Left hindlimb (tissue), 1 donor: ENCODE measurements around the gene SDCCAG8.

Experiments used
- DNase-seq: peaks from one replicate; pipeline ENCODE4 v3.0.0-alpha.2; 2018

Gene SDCCAG8

DNA sequence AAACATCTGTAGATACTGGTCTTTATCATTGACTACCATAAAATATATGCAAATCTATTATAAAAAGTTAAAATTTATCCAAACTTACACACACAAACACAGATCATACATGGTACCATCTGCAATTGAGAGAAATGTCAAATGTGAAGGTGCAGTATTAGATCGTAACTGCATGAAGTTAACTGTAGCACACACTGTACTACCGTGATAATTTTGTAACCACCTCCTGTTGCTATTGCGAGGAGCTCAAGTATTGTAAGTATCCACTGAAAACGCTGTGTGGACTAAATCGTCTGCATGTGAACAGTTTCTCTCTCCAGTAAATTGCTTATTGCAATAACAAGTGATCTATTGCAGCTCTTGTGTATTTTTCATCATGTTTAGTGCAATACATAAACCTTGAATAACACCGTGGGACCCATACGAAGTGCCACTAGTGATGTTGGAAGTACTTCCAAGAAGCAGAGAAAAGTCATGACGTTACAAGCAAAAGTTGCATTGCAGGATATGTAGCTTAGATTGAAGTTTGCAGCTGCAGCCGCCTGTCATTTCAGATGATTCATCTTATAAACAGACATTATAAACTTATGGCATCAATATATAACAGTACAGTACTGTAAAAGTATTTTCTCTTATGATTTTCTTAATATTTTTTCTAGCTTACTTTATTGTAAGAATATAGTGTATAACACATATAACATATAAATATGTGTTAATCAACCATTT lies 172.9 kb downstream of the SDCCAG8 start:
- DNase-seq: no peak

DNA sequence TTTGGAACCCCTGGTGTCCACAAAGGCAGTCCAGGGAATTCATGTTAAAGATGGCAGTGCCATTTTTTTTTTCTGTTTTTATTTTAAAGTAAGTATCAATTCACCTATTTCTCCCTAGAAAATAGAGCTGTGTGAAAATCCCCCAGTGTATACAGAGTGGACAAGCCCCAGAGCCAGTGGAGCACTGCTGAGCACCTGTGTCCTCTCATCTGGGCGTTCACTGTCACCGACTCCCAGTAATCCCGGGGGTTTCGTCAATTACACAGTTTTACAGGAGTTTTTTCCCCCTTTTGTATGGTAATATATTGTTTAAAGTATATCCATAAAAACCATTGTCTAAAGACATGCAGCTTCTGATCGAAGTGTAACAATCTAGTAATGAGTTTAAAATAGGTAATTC lies 175.8 kb downstream of the SDCCAG8 start:
- no peak for DNase-seq

DNA sequence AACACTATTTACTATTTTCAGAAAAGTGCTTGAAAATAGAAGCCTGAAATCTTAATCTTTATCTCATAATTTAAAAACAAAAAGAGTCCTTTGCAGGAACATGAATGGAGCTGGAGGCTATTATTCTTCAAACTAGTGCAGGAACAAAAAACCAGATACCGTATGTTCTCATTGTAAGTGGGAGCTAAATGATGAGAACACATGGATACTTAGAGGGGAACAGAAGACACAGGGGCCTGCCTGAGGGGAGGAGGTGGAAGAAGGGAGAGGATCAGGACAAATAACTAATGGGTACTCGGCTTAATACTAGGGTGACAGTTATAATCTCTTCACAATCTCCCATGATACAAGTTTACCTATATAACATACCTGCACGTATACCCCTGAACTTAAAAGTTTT lies 176.3 kb downstream of the SDCCAG8 start:
- DNase-seq: no peak

GRCh38 chr1:243433737-243434370 lies 178.0 kb downstream of the SDCCAG8 start:
- DNase-seq: no peak

DNA sequence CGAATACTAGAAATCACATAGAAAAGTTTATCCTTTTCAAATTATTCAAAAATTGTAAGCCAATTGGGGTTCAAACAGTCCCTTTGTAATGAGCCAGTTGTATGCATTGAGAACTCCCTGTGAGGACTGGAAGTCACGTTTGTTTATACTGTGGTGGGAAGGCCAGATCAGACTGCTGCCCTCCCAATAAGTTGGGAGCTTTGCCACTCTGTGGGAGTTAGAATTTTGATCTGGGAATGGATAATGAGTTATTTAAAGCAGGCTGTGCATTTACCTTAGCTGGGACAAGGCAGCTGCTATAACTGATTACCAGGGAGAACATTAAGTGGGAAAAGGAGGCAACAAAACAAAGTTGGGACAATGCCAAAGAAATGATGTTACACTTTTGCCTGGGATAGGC lies 178.8 kb downstream of the SDCCAG8 start:
- no peak for DNase-seq

GRCh38 chr1:243435836-243436235 lies 180.0 kb downstream of the SDCCAG8 start:
- DNase-seq: no peak

GRCh38 chr1:243438146-243438545 lies 182.3 kb downstream of the SDCCAG8 start:
- no peak for DNase-seq

GRCh38 chr1:243438815-243439214 lies 183.0 kb downstream of the SDCCAG8 start:
- DNase-seq: no peak

GRCh38 chr1:243440406-243440805 lies 184.6 kb downstream of the SDCCAG8 start:
- no peak for DNase-seq

GRCh38 chr1:243441601-243442000 lies 185.8 kb downstream of the SDCCAG8 start:
- no peak for DNase-seq

- DNase-seq: no peak
Measured at GRCh38 chr1:243443557-243443956, 187.7 kb downstream of the SDCCAG8 start.

- DNase-seq: no peak
Measured at GRCh38 chr1:243447347-243447746, 191.5 kb downstream of the SDCCAG8 start.

DNA sequence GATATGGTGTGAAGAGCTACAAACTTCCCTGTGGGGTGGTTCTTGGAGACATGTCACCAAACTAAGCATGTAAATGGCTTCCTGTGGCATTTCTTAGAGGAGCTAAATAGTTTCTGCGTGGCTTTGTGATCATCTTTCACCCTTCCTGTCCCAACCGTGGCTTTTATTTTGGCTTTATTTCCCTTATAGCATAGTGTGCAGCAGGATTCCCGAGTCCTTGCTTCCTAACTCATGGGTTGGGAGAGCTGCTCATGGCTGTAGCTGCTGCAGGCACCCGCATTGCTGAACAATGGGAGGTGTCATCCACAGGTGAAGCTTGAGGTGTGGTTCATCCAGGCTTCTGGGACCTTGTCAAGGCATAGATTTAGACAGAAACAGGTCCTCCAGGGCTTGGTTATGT lies 192.0 kb downstream of the SDCCAG8 start:
- no peak for DNase-seq

GRCh38 chr1:243449373-243449772 lies 193.5 kb downstream of the SDCCAG8 start:
- no peak for DNase-seq

- DNase-seq: no peak
Measured at GRCh38 chr1:243452092-243452491, 196.3 kb downstream of the SDCCAG8 start.

GRCh38 chr1:243454328-243454997 lies 198.6 kb downstream of the SDCCAG8 start:
- DNase-seq: no peak

- DNase-seq: no peak
Measured at GRCh38 chr1:243455760-243456651, 200.2 kb downstream of the SDCCAG8 start.

DNA sequence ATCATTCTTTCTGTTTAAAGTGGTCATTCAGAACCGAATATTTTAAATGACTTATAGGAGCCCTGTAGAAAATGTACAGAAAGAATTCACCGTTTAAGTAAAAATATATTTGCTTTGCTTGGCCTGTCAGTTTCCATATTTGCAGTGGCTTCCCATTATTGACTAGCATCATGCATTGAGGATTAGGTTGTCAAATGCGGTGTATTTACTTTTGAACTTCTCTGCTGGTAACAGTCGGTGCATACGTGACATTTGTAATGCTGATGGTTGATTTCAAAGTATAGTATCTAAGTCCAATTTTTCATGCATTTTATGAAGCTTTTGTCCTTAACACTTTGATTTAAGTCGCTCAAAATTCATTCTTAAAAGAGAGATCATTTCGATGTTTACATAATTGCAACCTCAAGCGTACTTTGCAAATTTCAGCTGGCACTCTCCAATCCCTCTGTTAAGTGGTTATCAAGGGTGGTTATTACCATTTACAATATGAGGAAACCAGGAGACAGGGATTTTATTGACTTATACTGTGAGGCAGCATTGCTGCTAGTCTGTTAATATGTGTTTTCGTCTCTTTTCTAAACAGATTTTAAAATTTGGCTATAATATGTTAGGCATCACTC lies 201.6 kb downstream of the SDCCAG8 start:
- no peak for DNase-seq

GRCh38 chr1:243459059-243459458 lies 203.2 kb downstream of the SDCCAG8 start:
- no peak for DNase-seq

- DNase-seq: no peak
Measured at GRCh38 chr1:243461700-243462099, 205.9 kb downstream of the SDCCAG8 start.

DNA sequence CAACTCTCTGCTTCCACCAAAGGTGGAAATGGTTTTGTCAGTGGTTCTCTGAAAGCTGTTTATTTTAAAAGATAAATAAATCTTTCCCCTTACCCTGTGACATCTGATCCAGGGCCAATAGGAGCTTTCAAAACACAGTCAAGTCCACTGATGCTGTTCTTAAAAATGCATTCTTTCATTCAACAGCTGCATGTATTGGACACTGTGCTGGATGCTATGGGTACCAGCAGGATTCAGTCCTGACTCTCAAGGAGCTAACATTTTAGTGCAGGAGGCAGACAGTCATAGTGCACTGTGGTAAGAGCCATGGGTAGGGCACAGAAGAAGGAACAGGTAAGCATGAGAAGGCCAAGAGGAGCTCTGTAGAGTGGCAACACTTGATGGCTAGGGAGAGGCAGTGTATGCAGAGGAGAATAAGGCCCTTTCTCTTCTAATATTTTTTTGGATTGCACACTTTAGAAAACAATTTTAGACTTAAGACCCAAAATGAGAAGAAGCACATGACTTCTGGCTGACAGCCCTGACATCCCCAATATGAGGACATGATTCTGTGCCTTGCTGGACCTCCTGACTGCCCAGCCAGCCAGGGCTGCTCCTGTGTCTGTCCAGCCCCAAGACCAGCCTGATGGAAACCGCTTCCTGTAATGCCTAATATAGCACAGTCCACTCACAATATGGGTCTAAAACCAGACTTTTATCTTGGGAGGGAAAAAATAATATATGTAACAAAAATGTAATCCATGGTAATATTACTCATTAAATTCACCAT lies 207.3 kb downstream of the SDCCAG8 start:
- no peak for DNase-seq

GRCh38 chr1:243465081-243465480 lies 209.2 kb downstream of the SDCCAG8 start:
- DNase-seq: no peak
